RWPE2 (cell line): ENCODE data around the gene GLCE.

Source experiments
- ATAC-seq: fragments of 200-7000 bp; cut with Tn5 transposase; 3 replicates; pipeline ENCODE4 v1.9.1; 2021; ENCODE audit warnings: low read depth
- DNase-seq: peaks from one replicate; pipeline ENCODE4 v3.0.0-alpha.2; 2020; ENCODE audit warnings: low spot score
- H3K27ac ChIP-seq: fragments of 450-650 bp; 2 replicates; pipeline ENCODE4 v1.5.1; 2017; ENCODE audit warnings: mild to moderate bottlenecking; ENCODE audit not compliant: poor library complexity, severe bottlenecking
- H3K27me3 ChIP-seq: fragments of 250-450 bp; sonication (Bioruptor Pico); 2 replicates; pipeline ENCODE4 v1.5.1; 2021; ENCODE audit warnings: mild to moderate bottlenecking, moderate library complexity; ENCODE audit not compliant: insufficient read depth, poor library complexity, severe bottlenecking
- H3K36me3 ChIP-seq: fragments of 250-450 bp; sonication (Bioruptor Pico); 2 replicates; pipeline ENCODE4 v1.5.1; 2020; ENCODE audit warnings: low read depth, mild to moderate bottlenecking, moderate library complexity
- H3K4me1 ChIP-seq: fragments of 250-450 bp; sonication (Bioruptor Pico); 2 replicates; pipeline ENCODE4 v1.5.1; 2021; ENCODE audit warnings: mild to moderate bottlenecking, moderate library complexity; ENCODE audit not compliant: insufficient read depth, poor library complexity, severe bottlenecking
- H3K4me3 ChIP-seq: fragments of 250-450 bp; sonication (Bioruptor Pico); 2 replicates; pipeline ENCODE4 v1.5.1; 2021; ENCODE audit warnings: mild to moderate bottlenecking, moderate library complexity; ENCODE audit not compliant: severe bottlenecking
- H3K9me3 ChIP-seq: fragments of 250-450 bp; sonication (Bioruptor Pico); 2 replicates; pipeline ENCODE4 v1.5.1; 2021; ENCODE audit warnings: mild to moderate bottlenecking, moderate library complexity; ENCODE audit not compliant: severe bottlenecking
- TF ChIP-seq, protein P1 (sequence below): fragments of 450-650 bp; IDR thresholded peaks from one replicate; pipeline ENCODE4 v1.5.1; 2017; ENCODE audit warnings: mild to moderate bottlenecking, moderate library complexity; ENCODE audit not compliant: poor library complexity, severe bottlenecking

GLCE gene

GRCh38 chr15:69285834-69286233 lies 125.4 kb downstream of the GLCE start:
- Histone ChIP-seq H3K27ac (no peak overlapping the region), H3K27me3 (no peaks in the 10 kb centered on the region), H3K4me1 (peaks cover 14% of the 10 kb centered on the region), H3K36me3 (no peaks in the 10 kb centered on the region), H3K4me3 (no peak overlapping the region), H3K9me3 (no peaks in the 10 kb centered on the region)
- TF ChIP-seq, protein P1, sequence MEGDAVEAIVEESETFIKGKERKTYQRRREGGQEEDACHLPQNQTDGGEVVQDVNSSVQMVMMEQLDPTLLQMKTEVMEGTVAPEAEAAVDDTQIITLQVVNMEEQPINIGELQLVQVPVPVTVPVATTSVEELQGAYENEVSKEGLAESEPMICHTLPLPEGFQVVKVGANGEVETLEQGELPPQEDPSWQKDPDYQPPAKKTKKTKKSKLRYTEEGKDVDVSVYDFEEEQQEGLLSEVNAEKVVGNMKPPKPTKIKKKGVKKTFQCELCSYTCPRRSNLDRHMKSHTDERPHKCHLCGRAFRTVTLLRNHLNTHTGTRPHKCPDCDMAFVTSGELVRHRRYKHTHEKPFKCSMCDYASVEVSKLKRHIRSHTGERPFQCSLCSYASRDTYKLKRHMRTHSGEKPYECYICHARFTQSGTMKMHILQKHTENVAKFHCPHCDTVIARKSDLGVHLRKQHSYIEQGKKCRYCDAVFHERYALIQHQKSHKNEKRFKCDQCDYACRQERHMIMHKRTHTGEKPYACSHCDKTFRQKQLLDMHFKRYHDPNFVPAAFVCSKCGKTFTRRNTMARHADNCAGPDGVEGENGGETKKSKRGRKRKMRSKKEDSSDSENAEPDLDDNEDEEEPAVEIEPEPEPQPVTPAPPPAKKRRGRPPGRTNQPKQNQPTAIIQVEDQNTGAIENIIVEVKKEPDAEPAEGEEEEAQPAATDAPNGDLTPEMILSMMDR, result no peak
- DNase-seq (no peak), ATAC-seq (no peak)

GRCh38 chr15:69288011-69288410 lies 127.6 kb downstream of the GLCE start:
- Histone ChIP-seq H3K9me3 (no peaks in the 10 kb centered on the region), H3K4me3 (no peak overlapping the region), H3K27me3 (no peaks in the 10 kb centered on the region), H3K4me1 (peaks cover 14% of the 10 kb centered on the region), H3K27ac (no peak overlapping the region), H3K36me3 (no peaks in the 10 kb centered on the region)
- TF ChIP-seq, protein P1, result no peak
- ATAC-seq (no peak), DNase-seq (no peak)

GRCh38 chr15:69288531-69289341 lies 128.3 kb downstream of the GLCE start:
- H3K27me3 ChIP-seq, result no peaks in the 10 kb centered on the region
- H3K9me3 ChIP-seq, result no peaks in the 10 kb centered on the region
- no peak for DNase-seq
- TF ChIP-seq, protein P1, result no peak
- no peak overlapping the region for H3K4me3 ChIP-seq
- H3K36me3 ChIP-seq, result no peaks in the 10 kb centered on the region
- H3K27ac ChIP-seq, result no peak overlapping the region
- H3K4me1 ChIP-seq, result peaks cover 14% of the 10 kb centered on the region
- ATAC-seq, result peak; percentile 70

- peak; percentile 22; the same call in 1 of the 3 replicates for ATAC-seq
- Histone ChIP-seq H3K27me3 (no peaks in the 10 kb centered on the region), H3K9me3 (no peaks in the 10 kb centered on the region), H3K36me3 (no peaks in the 10 kb centered on the region), H3K4me3 (no peak overlapping the region), H3K4me1 (peaks cover 14% of the 10 kb centered on the region), H3K27ac (no peak overlapping the region)
- TF ChIP-seq, protein P1, result no peak
- no peak for DNase-seq
These were observed 129.1 kb downstream of the GLCE start for GRCh38 chr15:69289342-69290146.
